Ramos (cell line): ENCODE results near the gene CFAP251.
"Not testable (repeated sequence)": the region's sequence is repeated elsewhere in the genome, so short reads cannot be mapped to it uniquely, and the experiment has no call there.

Experiments
- in situ Hi-C: fragments of 300-500 bp; cut with MboI; formaldehyde crosslinking; loops from one replicate; pipeline ENCODE4 v1.14.3; 2022; ENCODE audit warnings: low sequenced_read_pairs; ENCODE audit not compliant: unreplicated experiment

CFAP251 gene

GRCh38 chr12:121905746-121906145, 12.6 kb upstream of the CFAP251 start:
- in situ Hi-C loops = no loop called here

DNA sequence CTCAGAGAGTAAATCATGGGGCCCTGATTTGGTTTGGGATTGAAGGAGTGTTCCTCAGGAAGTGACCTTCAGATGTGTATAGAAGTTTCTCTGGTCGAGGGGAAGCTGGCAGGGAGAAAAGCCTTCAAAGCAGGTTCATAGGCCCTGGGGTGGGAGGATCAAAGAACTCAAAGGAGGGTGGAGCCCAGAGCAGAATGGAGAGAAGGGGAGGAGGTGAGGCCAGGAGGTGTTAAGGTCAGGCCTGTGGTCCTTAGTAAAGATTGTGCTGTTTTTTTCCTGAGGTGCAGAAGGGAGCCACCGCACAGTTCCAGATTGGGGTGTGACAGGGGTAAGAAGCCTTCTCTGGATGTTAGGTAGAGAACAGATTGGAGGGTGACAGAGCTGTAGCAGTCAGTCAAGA, 9.7 kb upstream of the CFAP251 start:
- in situ Hi-C loops = no loop called here

DNA sequence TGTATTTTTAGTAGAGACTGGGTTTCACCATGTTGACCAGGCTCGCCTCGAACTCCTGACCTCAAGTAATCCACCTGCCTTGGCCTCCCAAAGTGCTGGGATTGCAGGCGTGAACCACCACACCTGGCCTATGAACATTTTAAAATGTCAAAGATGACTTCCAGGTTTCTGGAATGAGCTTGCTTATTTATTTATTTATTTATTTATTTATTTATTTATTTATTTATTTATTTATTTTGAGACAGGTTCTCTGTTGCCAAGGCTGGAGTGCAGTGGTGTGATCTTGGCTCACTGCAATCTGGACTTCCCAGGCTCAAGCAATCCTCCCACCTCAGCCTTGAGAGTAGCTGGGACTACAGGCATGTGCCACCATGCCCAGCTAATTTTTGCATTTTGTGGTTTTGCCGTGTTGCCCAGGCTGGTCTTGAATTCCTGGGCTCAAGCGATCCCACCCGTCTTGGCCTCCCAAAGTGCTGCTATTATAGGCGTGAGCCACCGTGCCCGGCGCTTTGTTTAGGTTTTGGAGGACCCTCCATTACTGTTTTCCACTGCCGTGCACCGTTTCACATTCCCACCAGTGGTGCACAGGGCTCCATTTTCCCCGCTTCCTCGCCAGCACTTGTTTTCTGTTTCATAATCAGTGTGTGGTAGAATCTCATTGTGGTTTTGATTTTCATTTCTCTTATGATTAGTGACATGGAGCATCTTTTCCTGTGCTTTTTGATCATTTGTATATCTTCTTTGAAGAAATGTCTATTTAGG, 6.4 kb upstream of the CFAP251 start:
- in situ Hi-C loops = loop anchor here (5.0 kb wide), 1 partner anchor 215 kb away; no protein-coding TSS in a partner anchor

DNA sequence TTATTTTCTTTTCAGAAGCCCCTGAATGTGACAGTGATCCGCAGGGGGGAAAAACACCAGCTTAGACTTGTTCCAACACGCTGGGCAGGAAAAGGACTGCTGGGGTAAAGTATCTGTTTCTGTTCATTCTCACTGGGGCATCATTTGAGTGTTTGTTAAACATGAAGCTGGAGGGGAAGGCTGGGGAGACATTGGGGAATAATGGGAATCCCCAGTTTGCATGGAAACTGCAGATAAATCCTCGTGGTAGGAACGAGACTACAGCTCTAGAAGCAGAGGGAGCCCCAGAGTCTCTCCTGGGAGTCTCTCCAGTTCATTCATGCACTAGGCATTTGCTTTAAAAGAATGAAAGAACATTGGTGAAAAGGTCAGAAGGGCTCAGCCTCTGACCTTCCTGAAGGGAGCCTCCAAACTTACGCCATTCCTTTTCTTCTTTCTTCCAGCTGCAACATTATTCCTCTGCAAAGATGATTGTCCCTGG, 2.5 kb upstream of the CFAP251 start:
- in situ Hi-C loops = loop anchor here (5.0 kb wide), 1 partner anchor 131 kb away; no protein-coding TSS in a partner anchor

DNA sequence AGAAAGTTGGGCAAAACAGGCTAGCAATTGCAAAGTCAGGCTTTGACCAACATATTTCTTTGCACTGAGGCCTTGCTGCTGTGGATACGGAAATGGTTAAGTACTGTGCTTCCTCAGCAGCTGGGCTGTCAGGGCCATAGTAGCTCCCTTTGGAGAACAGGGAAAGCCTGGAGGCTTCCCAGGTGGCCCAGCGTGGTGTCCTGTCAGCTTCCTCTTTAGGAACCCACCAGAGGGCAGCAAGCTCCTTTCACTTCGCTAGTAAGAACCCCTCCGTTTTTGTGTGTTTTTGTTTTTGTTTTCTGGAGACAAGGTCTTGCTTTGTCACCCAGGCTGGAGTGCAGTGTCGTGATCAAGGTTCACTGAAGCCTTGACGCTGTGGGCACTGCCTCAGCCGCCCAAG, 1.7 kb upstream of the CFAP251 start:
- in situ Hi-C loops = loop anchor here (5.0 kb wide), 1 partner anchor 131 kb away; no protein-coding TSS in a partner anchor

DNA sequence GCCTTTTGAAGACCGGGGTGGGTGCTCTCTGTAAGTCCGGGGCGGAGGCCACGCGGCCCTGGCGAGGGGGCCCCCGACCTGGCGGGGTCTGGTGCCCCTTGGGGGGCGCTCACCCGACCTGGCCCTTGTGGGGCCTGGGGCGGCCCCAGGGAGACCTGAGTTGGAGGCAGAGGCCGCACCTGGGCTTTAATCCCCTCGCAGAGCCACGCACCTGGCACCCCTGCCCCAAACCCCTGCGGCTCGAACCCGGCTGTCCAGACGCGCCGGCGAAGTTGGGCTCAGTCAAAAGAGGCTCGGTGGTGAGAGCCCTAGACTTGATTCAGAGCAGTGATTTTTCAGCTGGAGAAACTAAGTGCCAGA, 267 bp downstream of the CFAP251 start:
- in situ Hi-C loops = loop anchor here (5.0 kb wide), 1 partner anchor 129 kb away; no protein-coding TSS in a partner anchor

- in situ Hi-C loops = no loop called here
Observed at GRCh38 chr12:121921066-121921465, 2.7 kb downstream of the CFAP251 start.

- in situ Hi-C loops = no loop called here
Observed at GRCh38 chr12:121925358-121925695, 6.9 kb downstream of the CFAP251 start.

DNA sequence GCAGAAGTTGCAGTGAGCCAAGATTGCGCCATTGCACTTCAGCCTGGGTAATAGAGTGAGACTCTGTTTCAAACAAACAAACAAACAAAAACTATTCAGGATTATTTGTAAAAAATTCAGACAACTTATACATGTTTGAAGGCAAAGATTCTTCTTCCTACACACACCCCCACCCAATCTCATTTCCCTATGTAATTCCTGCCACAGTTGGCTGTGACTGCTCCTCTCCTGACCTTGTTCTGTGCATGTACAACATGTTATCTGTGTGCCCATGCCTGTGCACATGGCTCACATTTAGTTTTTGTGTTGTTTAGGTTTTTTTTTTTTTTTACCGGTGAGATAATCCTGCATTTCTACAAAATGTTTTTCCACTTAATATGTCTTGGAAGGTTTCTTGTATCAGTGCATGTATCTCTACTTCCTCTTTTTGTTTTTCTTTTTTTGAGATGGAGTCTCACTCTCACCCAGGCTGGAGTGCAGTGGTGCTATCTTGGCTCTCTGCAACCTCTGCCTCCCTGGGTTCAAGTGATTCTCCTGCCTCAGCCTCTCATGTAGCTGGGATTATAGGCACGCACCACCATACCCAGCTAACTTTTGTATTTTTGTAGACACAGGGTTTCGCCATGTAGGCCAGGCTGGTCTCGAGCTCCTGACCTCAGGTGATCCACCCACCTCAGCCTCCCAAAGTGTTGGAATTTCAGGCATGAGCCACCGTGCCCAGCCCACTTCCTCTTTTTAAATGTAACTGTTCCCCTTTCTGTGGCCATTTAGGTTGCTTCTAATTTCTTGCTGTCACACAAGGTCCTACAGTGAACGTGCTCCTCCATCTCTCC, 8.7 kb downstream of the CFAP251 start:
- in situ Hi-C loops = no loop called here

DNA sequence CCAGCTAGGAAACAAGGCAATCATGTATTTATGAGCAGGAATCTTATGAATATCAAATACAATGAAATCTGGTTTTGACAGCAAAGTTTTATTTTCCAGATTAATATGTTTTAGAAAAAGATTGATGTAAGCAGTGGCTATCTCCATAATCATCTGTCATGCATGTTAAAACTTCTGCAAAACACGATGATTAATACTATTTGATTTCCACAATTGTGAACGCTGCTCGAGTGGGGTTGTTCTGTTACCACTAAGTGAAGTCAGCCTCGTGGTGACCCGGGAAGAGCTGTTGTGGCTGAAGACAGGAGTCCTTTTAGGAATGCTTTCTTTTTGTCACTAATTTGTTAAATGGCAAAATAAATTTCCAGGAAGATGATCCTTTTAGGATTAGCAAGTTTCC, 9.4 kb downstream of the CFAP251 start:
- in situ Hi-C loops = no loop called here

DNA sequence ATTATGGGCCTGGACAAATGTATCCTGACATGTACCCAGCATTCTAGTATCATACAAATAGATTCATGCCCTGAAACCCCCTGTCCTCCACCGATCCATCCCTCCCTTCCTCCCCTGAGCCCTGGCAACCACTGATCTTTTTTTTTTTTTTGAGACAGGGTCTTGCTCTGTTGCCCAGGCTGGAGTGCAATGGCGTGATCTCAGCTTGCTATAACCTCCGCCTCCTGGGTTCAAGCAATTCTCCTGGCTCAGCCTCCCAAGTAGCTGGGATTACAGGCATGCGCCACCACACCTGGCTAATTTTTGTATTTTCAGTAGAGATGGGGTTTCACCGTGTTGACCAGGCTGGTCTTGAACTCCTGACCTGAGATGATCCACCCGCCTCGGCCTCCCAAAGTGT, 11.2 kb downstream of the CFAP251 start:
- in situ Hi-C loops = not testable (repeated sequence)

- in situ Hi-C loops = no loop called here
Observed at GRCh38 chr12:121930862-121931261, 12.5 kb downstream of the CFAP251 start.

- in situ Hi-C loops = no loop called here
Observed at GRCh38 chr12:121932176-121932536, 13.8 kb downstream of the CFAP251 start.

- in situ Hi-C loops = no loop called here
Observed at GRCh38 chr12:121932914-121933521, 14.6 kb downstream of the CFAP251 start.

GRCh38 chr12:121933522-121934308, 15.3 kb downstream of the CFAP251 start:
- in situ Hi-C loops = no loop called here

DNA sequence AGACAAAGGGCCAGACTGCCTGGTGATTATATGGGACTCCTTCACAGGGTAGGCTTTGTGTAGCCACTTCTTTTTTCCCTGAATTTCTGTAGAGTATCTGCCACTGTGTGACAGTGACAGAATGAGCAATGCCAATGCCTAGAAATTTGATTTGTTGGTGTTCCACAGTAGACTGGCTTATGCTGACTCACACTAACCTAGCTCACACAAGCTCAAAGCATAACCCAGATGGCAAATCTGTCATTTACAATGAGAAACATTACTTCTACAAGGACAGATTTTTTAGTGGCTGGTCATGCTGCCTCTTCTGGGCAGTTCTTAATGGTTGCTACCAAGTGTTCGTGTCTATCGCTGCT, 15.9 kb downstream of the CFAP251 start:
- in situ Hi-C loops = no loop called here

DNA sequence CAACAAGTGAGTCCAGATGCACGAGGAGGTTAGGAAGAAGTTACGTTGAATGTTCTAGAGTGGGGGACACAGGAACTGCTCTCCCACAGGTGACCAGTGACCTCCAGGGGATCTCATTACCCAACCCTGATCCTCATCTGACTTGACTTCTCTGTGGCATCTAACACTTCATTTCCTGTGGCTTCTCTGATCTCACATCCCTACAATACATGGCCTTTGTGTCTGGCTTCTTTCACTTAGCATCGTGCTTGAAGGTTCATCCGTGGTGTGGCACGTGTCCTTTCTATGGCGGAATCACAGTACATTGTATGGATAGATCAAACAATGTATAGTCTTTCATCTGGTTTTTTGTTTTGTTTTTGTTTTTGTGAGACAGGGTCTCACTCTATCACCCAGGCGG, 19.3 kb downstream of the CFAP251 start:
- in situ Hi-C loops = no loop called here

GRCh38 chr12:121939186-121939585, 20.8 kb downstream of the CFAP251 start:
- in situ Hi-C loops = no loop called here

DNA sequence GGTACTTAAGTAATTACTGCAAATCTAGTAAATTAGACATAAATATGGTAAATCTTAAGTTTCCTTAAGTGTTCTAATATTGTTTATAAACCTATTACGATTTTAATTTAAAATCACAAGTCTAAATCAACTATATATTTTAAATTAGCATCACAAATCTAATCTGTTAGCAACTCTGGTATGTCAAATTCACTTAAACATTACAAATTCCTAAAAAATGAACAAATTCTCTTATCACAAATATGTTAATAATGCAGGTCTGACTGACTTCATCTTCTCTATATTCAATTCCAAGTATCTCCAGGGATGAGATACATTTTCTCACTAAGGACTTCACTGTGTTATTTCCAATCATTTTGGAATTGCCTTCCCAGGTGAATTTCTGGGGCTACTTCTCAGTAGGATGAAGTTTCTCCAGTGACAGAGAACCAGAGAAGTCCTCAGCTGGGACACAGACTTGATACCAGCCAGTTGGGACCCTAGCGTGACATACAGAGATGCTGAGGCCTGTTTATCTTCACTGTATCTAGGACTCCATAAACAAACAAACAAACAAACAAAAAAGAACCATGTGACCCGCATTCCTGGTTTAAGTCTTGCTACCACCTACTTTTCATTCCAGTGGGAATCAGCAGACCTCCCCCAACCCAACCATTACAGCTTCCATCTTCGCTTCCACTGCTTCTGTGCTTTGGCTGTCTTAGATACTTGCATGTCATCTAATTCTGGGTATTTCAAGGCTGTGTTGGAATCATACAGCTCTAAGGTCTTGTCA, 21.8 kb downstream of the CFAP251 start:
- in situ Hi-C loops = no loop called here
